HG03097 (cell line): ENCODE measurements around the gene EBF4.
"Not testable (repeated sequence)": the region's sequence is repeated elsewhere in the genome, so short reads cannot be mapped to it uniquely, and the experiment has no call there.

Experiments used
- ATAC-seq: cut with Tn5 transposase; IDR thresholded peaks from one replicate; pipeline ENCODE4 v1.9.1; 2021; ENCODE audit not compliant: unreplicated experiment, low FRiP score

Gene EBF4

DNA sequence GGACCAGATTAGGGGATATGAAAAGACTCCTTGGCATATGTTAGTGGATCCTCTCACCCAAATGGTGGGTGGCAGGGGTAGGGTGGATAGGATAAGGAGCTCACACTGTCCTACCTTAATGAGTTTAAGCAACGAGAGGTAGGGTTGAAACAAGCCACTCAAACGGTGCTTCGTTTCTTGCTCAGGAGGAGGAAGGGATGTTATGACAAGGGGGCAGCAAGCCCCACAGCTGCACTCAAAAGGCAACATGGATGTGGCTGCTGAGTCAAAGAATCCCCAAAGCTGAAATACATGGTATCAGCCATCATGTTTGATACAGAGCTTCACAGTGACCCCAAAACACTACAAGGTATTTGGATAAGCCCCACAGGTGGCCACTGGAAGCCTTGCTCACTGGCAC lies 20.1 kb upstream of the EBF4 start:
- ATAC-seq: no peak

GRCh38 chr20:2673453-2673852 lies 19.1 kb upstream of the EBF4 start:
- no peak for ATAC-seq

GRCh38 chr20:2680046-2680445 lies 12.5 kb upstream of the EBF4 start:
- ATAC-seq: no peak

DNA sequence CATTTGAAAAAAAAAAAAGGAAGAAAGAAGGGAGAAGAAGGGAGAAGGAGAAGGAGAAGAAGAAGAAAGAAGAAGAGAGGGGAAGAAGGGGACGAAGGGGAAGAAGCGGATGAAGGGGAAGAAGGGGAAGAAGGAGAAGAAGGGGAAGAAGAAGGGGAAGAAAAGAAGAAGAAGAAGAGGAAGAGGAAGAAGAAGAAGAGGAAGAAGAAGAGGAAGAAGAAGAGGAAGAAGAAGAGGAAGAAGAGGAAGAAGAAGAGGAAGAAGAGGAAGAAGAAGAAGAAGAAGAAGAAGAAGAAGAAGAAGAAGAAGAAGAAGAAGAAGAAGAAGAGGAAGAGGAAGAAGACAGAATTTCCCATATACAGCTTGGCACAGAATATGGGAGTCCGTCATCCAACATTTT lies 10.5 kb upstream of the EBF4 start:
- ATAC-seq: not testable (repeated sequence)

GRCh38 chr20:2684817-2685216 lies 7.8 kb upstream of the EBF4 start:
- ATAC-seq: not testable (repeated sequence)

- no peak for ATAC-seq
Measured at GRCh38 chr20:2687514-2687913, 5.1 kb upstream of the EBF4 start.

DNA sequence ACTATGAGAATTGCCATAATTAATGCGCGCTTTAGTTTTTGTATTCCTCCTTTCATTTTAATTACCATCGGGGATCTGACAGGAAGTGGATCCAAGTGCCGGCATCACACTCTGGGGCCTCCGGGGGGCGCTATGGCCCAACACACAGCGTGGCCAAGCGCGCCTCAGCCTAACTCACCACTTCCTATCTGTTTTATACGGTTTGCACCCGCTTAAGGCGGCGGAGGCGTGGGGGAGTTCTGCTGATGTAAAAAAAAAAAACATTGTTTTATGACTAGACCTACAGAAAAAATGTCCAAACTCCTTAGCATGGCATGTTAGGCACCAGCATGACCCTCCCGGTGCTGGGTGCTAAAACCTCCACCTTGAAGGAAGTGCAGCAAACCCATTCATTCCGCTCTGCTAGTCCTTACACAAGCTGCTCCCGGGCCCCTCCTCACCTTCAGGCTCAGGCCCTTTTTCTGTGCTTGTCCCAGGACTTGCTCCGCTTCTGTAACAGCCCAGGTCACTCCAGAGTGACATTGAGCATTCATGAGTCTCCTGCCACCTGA lies 4.5 kb upstream of the EBF4 start:
- no peak for ATAC-seq

- no peak for ATAC-seq
Measured at GRCh38 chr20:2690213-2690612, 2.4 kb upstream of the EBF4 start.

DNA sequence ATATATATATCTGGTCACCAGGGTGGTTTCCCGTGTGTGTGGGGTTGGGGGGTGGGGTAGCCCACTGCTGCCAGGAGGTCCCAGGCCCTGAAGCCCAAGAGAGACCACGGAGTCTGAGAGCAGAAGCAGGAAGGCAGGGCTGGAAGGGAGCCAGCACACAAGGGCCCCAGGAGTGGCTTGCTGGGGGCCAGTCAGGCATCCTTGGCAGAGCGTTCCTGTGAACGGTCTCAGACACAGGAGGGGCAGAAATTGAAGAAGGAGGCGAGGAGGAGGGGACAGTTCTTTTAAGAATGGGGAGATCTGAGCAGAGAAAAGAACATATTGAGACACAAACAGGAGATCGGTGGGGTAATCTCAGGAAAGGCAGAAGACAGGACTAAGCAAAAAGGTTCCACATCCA lies 1.9 kb upstream of the EBF4 start:
- ATAC-seq: no peak

DNA sequence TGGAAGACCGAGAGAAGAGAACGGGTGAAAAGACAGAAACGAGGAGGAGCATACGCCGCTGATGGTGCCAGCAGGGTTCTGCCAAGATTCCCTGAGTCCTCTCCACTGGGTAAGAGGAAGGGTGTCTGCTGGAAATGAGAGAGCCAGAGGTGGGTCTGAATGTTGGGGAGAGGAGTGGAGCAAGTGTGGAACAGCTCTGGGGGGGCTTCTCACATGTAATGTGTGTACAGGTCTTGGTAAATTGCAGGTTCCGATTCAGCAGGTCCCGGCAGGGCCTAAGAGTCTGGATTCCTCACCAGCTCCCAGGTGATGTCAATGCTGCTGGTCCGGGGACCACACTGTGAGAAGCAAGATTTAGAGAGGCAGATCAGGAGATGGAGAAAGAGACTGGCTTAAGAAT lies 1.5 kb upstream of the EBF4 start:
- no peak for ATAC-seq

DNA sequence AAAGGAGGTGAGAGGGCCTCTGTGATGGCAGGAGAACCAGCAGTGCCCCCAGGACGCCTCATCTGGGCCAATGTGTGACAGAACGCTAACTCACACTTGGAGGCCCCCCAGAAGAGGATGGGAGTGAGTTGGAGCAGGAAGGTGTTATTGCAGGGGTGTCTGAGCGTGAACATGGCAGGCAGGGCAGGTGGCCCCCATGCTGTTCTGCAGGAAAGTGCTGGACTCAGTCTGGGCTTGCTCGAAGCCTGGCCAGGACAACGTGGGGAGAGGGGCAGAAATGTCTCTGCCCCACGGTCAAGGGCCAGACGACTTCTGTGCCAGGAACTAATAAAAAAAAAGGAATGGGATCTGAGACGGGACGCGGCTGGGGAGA lies 931 bp upstream of the EBF4 start:
- no peak for ATAC-seq

GRCh38 chr20:2692886-2693285 lies 306 bp downstream of the EBF4 start:
- ATAC-seq: no peak

DNA sequence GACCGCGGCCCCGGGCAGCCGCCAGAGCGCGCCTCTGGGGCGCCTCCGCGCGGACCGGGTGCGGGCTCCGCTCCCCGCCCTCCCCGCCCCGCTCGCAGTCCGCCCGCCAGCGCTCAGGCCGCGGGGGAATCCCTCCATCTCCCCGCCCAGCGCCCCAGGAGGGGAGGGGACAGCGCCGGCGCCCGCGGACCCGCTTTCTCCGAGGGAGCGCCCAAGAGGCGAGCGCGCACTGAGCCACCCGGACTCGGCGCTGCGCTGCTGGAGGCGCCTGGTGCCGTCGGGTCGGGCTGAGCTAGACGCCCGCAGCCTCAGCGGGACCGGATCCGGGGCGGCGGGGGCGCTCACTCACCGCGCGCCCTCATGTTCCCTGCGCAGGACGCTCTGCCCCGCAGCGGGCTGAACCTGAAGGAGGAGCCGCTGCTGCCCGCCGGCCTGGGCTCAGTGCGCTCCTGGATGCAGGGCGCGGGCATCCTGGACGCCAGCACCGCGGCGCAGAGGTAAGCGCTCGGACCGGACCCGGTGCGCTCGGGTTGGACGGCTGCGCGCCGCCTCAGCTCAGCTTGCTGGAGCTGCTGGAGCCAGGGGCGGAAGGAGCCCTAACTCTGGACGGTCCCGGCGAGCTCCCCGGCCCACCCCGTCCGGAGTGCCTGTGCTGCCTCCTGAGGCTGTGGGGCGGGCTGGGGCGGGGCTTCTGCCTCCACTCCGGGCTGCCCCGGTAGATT lies 867 bp downstream of the EBF4 start:
- ATAC-seq: no peak

GRCh38 chr20:2694008-2694471 lies 1.5 kb downstream of the EBF4 start:
- ATAC-seq: no peak

DNA sequence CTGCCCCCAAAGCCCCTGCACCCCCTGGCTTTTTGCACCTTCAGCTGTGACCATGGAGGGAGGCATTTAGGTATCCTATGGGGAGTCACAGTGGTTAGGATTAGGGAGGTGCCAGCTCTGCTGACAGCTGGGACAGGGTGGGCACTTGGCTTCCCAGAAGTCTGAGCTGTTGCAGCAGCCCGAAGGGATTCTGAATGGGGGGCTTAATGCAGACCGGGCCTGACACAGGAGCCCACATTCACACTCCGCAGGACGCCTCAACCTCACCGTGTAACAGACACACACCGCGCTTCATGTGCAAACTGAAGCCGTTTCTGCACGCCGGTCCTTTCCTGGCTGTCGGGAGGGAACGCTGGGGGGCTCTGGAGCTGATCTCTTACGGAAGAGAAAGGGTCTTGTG lies 1.9 kb downstream of the EBF4 start:
- no peak for ATAC-seq

- ATAC-seq: no peak
Measured at GRCh38 chr20:2695206-2695983, 2.8 kb downstream of the EBF4 start.

GRCh38 chr20:2695984-2696525 lies 3.5 kb downstream of the EBF4 start:
- ATAC-seq: not testable (repeated sequence)

DNA sequence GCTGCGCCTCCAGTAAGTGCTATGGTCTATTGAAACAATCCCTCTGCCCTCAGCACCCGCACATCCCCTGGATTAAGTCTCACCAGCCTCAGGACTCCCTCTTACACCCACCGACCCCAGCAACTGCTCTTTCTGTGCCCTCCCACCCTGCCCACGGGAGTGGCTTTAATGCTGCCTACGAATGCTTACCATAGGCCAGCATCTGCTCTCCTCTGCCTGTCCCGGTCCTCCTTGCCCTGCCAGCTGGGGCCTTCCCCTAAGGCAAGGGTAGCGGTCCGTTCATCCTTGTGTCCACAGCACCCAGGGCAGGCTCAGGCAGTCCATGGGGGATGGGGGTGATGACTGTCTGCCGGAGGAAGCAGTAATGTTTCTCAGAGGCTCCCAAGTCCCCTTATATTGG lies 4.1 kb downstream of the EBF4 start:
- ATAC-seq: no peak

GRCh38 chr20:2697768-2698167 lies 5.2 kb downstream of the EBF4 start:
- no peak for ATAC-seq

- no peak for ATAC-seq
Measured at GRCh38 chr20:2698186-2698817, 5.7 kb downstream of the EBF4 start.

GRCh38 chr20:2698912-2699311 lies 6.3 kb downstream of the EBF4 start:
- ATAC-seq: no peak
